HCT116 (cell line): ENCODE measurements around the gene AMER3. TPM values are rescaled to one million over a fixed set of nuclear protein-coding genes. Genes with fewer than 3 reads are reported as not detected.

ENCODE experiments used
- ATAC-seq: fragments of 200-7000 bp; cut with Tn5 transposase; 2 replicates; pipeline ENCODE4 v1.9.1; 2020; ENCODE audit warnings: mild to moderate bottlenecking, moderate library complexity
- BruUV-seq: library from RNA; stranded (reverse); fragments of 400-500 nt; replicated peaks from 2 replicates; lab custom pipeline; 2021; lab: Mats Ljungman, UMichigan
- CTCF ChIA-PET: fragments of 300-600 bp; sonication (Branson Sonifier 250); formaldehyde crosslinking; loops from one replicate; lab custom pipeline; 2021; ENCODE audit warnings: antibody characterized with exemption; lab: Charles Lee
- POLR2A ChIA-PET: fragments of 300-600, 350-600 bp; sonication (Branson Sonifier 250); formaldehyde crosslinking; loops from one replicate; lab custom pipeline; 2021; ENCODE audit warnings: antibody characterized with exemption; lab: Charles Lee
- RAD21 ChIA-PET, 2 experiments: fragments of 300-600 bp; sonication (Branson Sonifier 250); formaldehyde crosslinking; loops; one replicate each; lab custom pipeline; 2023; ENCODE audit warnings: low total read pairs in 2 of 2; ENCODE audit not compliant: uncharacterized antibody in 2 of 2, unreplicated experiment in 2 of 2, low non-redundant PET in 1 of 2; lab: Charles Lee
- DNase-seq: peaks from one replicate; pipeline ENCODE4 v3.0.0-alpha.2; 2010; ENCODE audit warnings: low read depth, low spot score
- H2AFZ ChIP-seq: fragments of 200-600 bp; shearing (Covaris generic), sonication (generic); 2 replicates; pipeline ENCODE4 v1.6.1; 2017; ENCODE audit warnings: low read depth, mixed run types, mixed read lengths, antibody characterized with exemption, low read length; ENCODE audit not compliant: poor library complexity, severe bottlenecking
- H3K27ac ChIP-seq: 2 replicates; pipeline ENCODE4 v1.5.1; 2012; ENCODE audit warnings: low read depth, low read length
- H3K27me3 ChIP-seq: fragments of 200-600 bp; sonication (generic); 2 replicates; pipeline ENCODE4 v1.6.1; 2016; ENCODE audit warnings: mixed run types, low read length, mixed read lengths; ENCODE audit not compliant: insufficient read depth
- H3K36me3 ChIP-seq, 2 experiments: fragments of 200-500 bp in 1 of 2; fragments of 200-600 bp in 1 of 2; sonication (Bioruptor generic) in 1 of 2; sonication (generic) in 1 of 2; 2 replicates each; pipeline versions ENCODE4 v1.5.1 to v1.6.1; 2014 to 2016; ENCODE audit warnings: low read length in 2 of 2, inconsistent platforms in 1 of 2, mixed read lengths in 1 of 2, mixed run types in 1 of 2; ENCODE audit not compliant: insufficient read depth in 2 of 2, control insufficient read depth in 1 of 2
- H3K4me1 ChIP-seq, 2 experiments: fragments of 200-600 bp in 1 of 2; sonication (generic) in 1 of 2; 2 replicates each; pipeline versions ENCODE4 v1.5.1 to v1.6.1; 2012 to 2017; ENCODE audit warnings: low read length in 2 of 2, inconsistent platforms in 1 of 2, mild to moderate bottlenecking in 1 of 2, mixed read lengths in 1 of 2, mixed run types in 1 of 2, moderate library complexity in 1 of 2; ENCODE audit not compliant: insufficient read depth in 2 of 2, control insufficient read depth in 1 of 2
- H3K4me2 ChIP-seq: fragments of 200-600 bp; sonication (generic); 2 replicates; pipeline ENCODE4 v1.6.1; 2017; ENCODE audit warnings: mixed run types, low read length, mixed read lengths
- H3K4me3 ChIP-seq, 2 experiments: fragments of 200-600 bp in 1 of 2; sonication (generic) in 1 of 2; replicated peaks in 1 of 2; 2 replicates each; pipeline ENCODE4 v1.5.1; 2011 to 2016; ENCODE audit warnings: low read length in 2 of 2, control low read depth in 1 of 2, low read depth in 1 of 2, mild to moderate bottlenecking in 1 of 2, mixed read lengths in 1 of 2, mixed run types in 1 of 2
- H3K79me2 ChIP-seq: fragments of 200-600 bp; sonication (generic); 2 replicates; pipeline ENCODE4 v1.6.1; 2017; ENCODE audit warnings: mild to moderate bottlenecking, mixed run types, low read length, moderate library complexity, mixed read lengths; ENCODE audit not compliant: insufficient read depth
- H3K9ac ChIP-seq: fragments of 200-600 bp; sonication (generic); 2 replicates; pipeline ENCODE4 v1.6.1; 2016; ENCODE audit warnings: low read length, mixed read lengths
- H3K9me2 ChIP-seq: fragments of 200-600 bp; sonication (generic), shearing (Covaris generic); 2 replicates; pipeline ENCODE4 v1.6.1; 2017; ENCODE audit warnings: mixed run types, mild to moderate bottlenecking, moderate library complexity; ENCODE audit not compliant: insufficient read depth
- H3K9me3 ChIP-seq, 2 experiments: fragments of 200-500 bp in 1 of 2; fragments of 200-600 bp in 1 of 2; sonication (Bioruptor generic) in 1 of 2; sonication (generic) in 1 of 2; 2 replicates each; pipeline ENCODE4 v1.6.1; 2014 to 2017; ENCODE audit warnings: low read length in 2 of 2, mixed read lengths in 2 of 2, inconsistent platforms in 1 of 2, low read depth in 1 of 2, mild to moderate bottlenecking in 1 of 2, mixed run types in 1 of 2, moderate library complexity in 1 of 2; ENCODE audit not compliant: control insufficient read depth in 1 of 2, insufficient read depth in 1 of 2
- H4K20me1 ChIP-seq: fragments of 200-600 bp; sonication (generic), shearing (Covaris generic); 2 replicates; pipeline ENCODE4 v1.6.1; 2017; ENCODE audit warnings: mixed run types, mild to moderate bottlenecking, moderate library complexity; ENCODE audit not compliant: insufficient read depth
- MAX ChIP-seq: IDR thresholded peaks from 2 replicates; pipeline ENCODE4 v1.6.1; 2012
- REST ChIP-seq: IDR thresholded peaks from 2 replicates; pipeline ENCODE4 v1.6.1; 2012; ENCODE audit warnings: low read depth
- ZNF274 ChIP-seq: fragments of 200-500 bp; sonication (Bioruptor generic); IDR thresholded peaks from 2 replicates; pipeline ENCODE4 v1.6.1; 2014; ENCODE audit warnings: mild to moderate bottlenecking, low read depth, low read length, inconsistent platforms
- intact Hi-C: fragments of 100-400 bp; cut with micrococcal nuclease; formaldehyde crosslinking; loops from 2 replicates; pipeline ENCODE4 v1.10.0; 2022
- total RNA-seq: library from RNA; stranded (reverse); gene quantifications from one replicate; pipeline ENCODE4 v1.2.1, GENCODE V29; 2021; ENCODE audit not compliant: unreplicated experiment

AMER3 gene
- total RNA-seq, 1 experiment from 2014 or later = not detected

DNA sequence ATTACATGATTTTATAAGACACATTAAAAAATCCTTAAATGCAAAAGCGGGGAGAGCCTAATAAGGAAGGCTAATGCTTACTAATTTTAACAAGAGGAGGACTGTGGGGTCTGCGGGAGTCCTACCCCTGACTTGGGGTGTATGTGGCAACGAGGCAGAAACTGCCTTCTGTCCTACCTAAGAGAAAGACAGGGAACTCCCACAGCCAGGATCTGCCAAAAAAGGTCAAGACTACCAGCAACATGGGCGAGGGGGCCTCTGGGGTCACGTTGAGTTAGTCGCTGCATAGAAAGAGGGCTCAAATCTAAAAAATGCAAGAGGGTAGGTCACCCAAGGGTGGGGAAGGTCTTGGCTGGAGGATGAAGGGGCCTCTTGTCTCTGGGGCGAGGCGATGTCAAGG, 529 bp upstream of the AMER3 start:
- no peak for ATAC-seq

More for the DNA sequence above, 529 bp upstream of the AMER3 start:
- no peaks in the 10 kb centered on the region for H3K79me2 ChIP-seq
- DNase-seq = no peak
- H4K20me1 ChIP-seq = no peaks in the 10 kb centered on the region
- no peak overlapping the region for H3K4me3 ChIP-seq
- BruUV-seq = no TSS peak
- no peaks in the 10 kb centered on the region for H3K36me3 ChIP-seq
- no peaks in the 10 kb centered on the region; the same call in 1 of the 2 replicates for H3K27me3 ChIP-seq
- H3K27ac ChIP-seq = no peak overlapping the region
- no peak overlapping the region for H3K9ac ChIP-seq
- no peaks in the 10 kb centered on the region for H3K9me2 ChIP-seq
- RAD21 ChIA-PET = no interaction called here
- no peaks in the 10 kb centered on the region for H3K9me3 ChIP-seq
- H3K4me2 ChIP-seq = no peak overlapping the region
- H3K4me1 ChIP-seq = no peaks in the 10 kb centered on the region
- intact Hi-C loops = no loop called here
- TF ChIP-seq MAX = no peak
- no peak for TF ChIP-seq ZNF274
- no peak for TF ChIP-seq REST
- TF ChIP-seq, all 23 proteins: peak for 0
- POLR2A ChIA-PET = no interaction called here
- no peak overlapping the region for H2AFZ ChIP-seq
- CTCF ChIA-PET = no interaction called here
